ENCODE results near the gene MEIG1. TPM values are rescaled to one million over a fixed set of nuclear protein-coding genes. Genes with fewer than 3 reads are reported as not detected.
"Not testable (repeated sequence)": the region's sequence is repeated elsewhere in the genome, so short reads cannot be mapped to it uniquely, and the experiment has no call there.

The MEIG1 gene
- total RNA-seq, 4 donors from 2014 or later = not detected

- Histone ChIP-seq H3K36me3 (no peaks in the 10 kb centered on the region), H3K4me1 (peaks cover 11 to 16% of the 10 kb centered on the region in 2 donors), H3K9me3 (no peaks in the 10 kb centered on the region), H3K27me3 (no peaks in the 10 kb centered on the region), H3K27ac (peak overlapping the region in 1 of 3 donors; percentile 49), H3K4me3 (replicated peaks in 1 of 3) (no peak overlapping the region)
- WGBS, 2 donors = 91 to 92% methylated on average over 19 of the region's 19 CpGs
- no peak for DNase-seq
- TF ChIP-seq CTCF (IDR thresholded peaks at IDR 0.05) = no peak
- TF ChIP-seq POLR2A (IDR thresholded peaks at IDR 0.05) = no peak
- intact Hi-C loops (cut with DNase I) = loop anchor here (5.0 kb wide), 1 partner anchor 147 kb away; no protein-coding TSS in a partner anchor
These were observed 4.3 kb upstream of the MEIG1 start for GRCh38 chr10:14954934-14955333.

GRCh38 chr10:14958872-14959220 is 342 bp upstream of the MEIG1 start:
- TF ChIP-seq POLR2A (IDR thresholded peaks at IDR 0.05) = no peak
- no peak for TF ChIP-seq CTCF (IDR thresholded peaks at IDR 0.05)
- 55 to 56% methylated on average over 12 of the region's 12 CpGs for WGBS, 2 donors
- intact Hi-C loops (cut with DNase I) = no loop called here
- no peak for DNase-seq
- peak overlapping the region; percentile 21 to 74 (median 49) for H3K4me3 ChIP-seq (replicated peaks in 1 of 3)
- H3K9me3 ChIP-seq = no peaks in the 10 kb centered on the region
- peak overlapping the region; percentile 83 to 91 (median 88) for H3K27ac ChIP-seq
- peaks cover 0 to 4% of the 10 kb centered on the region in 2 donors for H3K4me1 ChIP-seq
- no peaks in the 10 kb centered on the region for H3K27me3 ChIP-seq
- no peaks in the 10 kb centered on the region for H3K36me3 ChIP-seq

GRCh38 chr10:14967897-14968296 is 8.7 kb downstream of the MEIG1 start:
- Histone ChIP-seq H3K36me3 (no peaks in the 10 kb centered on the region), H3K27me3 (no peaks in the 10 kb centered on the region), H3K9me3 (no peaks in the 10 kb centered on the region), H3K4me3 (replicated peaks in 1 of 3) (no peak overlapping the region), H3K27ac (no peak overlapping the region), H3K4me1 (no peaks in the 10 kb centered on the region)
- no peak for TF ChIP-seq CTCF (IDR thresholded peaks at IDR 0.05)
- no peak for TF ChIP-seq POLR2A (IDR thresholded peaks at IDR 0.05)
- 86 to 89% methylated on average over 2 of the region's 2 CpGs for WGBS, 2 donors
- DNase-seq = no peak
- intact Hi-C loops (cut with DNase I) = no loop called here

GRCh38 chr10:14971867-14972448 is 12.8 kb downstream of the MEIG1 start:
- Histone ChIP-seq H3K4me1 (no peaks in the 10 kb centered on the region), H3K4me3 (replicated peaks in 1 of 3) (no peak overlapping the region), H3K27ac (no peak overlapping the region), H3K27me3 (no peaks in the 10 kb centered on the region), H3K36me3 (no peaks in the 10 kb centered on the region), H3K9me3 (no peaks in the 10 kb centered on the region)
- intact Hi-C loops (cut with DNase I) = no loop called here
- WGBS, 2 donors = 63 to 69% methylated on average over 4 of the region's 4 CpGs
- DNase-seq = peak; percentile 32 to 35
- TF ChIP-seq CTCF (IDR thresholded peaks at IDR 0.05) (peak in 4 of 6 experiments; percentile 19 to 58 (median 34)), POLR2A (IDR thresholded peaks at IDR 0.05) (no peak)

GRCh38 chr10:14974153-14974998 is 15.2 kb downstream of the MEIG1 start:
- H3K36me3 ChIP-seq; DNase-seq; intact Hi-C loops (cut with DNase I); H3K27me3 ChIP-seq; H3K4me3 ChIP-seq (replicated peaks in 1 of 3); H3K27ac ChIP-seq; H3K9me3 ChIP-seq; H3K4me1 ChIP-seq: not testable (repeated sequence)
- WGBS, 2 donors = 31% methylated on average over 15 of the region's 15 CpGs

All from thyroid gland (tissue), 4 donors.